RWPE2 (cell line): Measurements from ENCODE around the gene TUNAR.

ENCODE experiments used
- ATAC-seq: fragments of 200-7000 bp; cut with Tn5 transposase; 3 replicates; pipeline ENCODE4 v1.9.1; 2021; ENCODE audit warnings: low read depth
- DNase-seq: peaks from one replicate; pipeline ENCODE4 v3.0.0-alpha.2; 2020; ENCODE audit warnings: low spot score
- H3K27ac ChIP-seq: fragments of 450-650 bp; 2 replicates; pipeline ENCODE4 v1.5.1; 2017; ENCODE audit warnings: mild to moderate bottlenecking; ENCODE audit not compliant: poor library complexity, severe bottlenecking
- H3K27me3 ChIP-seq: fragments of 250-450 bp; sonication (Bioruptor Pico); 2 replicates; pipeline ENCODE4 v1.5.1; 2021; ENCODE audit warnings: mild to moderate bottlenecking, moderate library complexity; ENCODE audit not compliant: insufficient read depth, poor library complexity, severe bottlenecking
- H3K36me3 ChIP-seq: fragments of 250-450 bp; sonication (Bioruptor Pico); 2 replicates; pipeline ENCODE4 v1.5.1; 2020; ENCODE audit warnings: low read depth, mild to moderate bottlenecking, moderate library complexity
- H3K4me1 ChIP-seq: fragments of 250-450 bp; sonication (Bioruptor Pico); 2 replicates; pipeline ENCODE4 v1.5.1; 2021; ENCODE audit warnings: mild to moderate bottlenecking, moderate library complexity; ENCODE audit not compliant: insufficient read depth, poor library complexity, severe bottlenecking
- H3K4me3 ChIP-seq: fragments of 250-450 bp; sonication (Bioruptor Pico); 2 replicates; pipeline ENCODE4 v1.5.1; 2021; ENCODE audit warnings: mild to moderate bottlenecking, moderate library complexity; ENCODE audit not compliant: severe bottlenecking
- H3K9me3 ChIP-seq: fragments of 250-450 bp; sonication (Bioruptor Pico); 2 replicates; pipeline ENCODE4 v1.5.1; 2021; ENCODE audit warnings: mild to moderate bottlenecking, moderate library complexity; ENCODE audit not compliant: severe bottlenecking
- TF ChIP-seq, protein P1 (sequence below): fragments of 450-650 bp; IDR thresholded peaks from one replicate; pipeline ENCODE4 v1.5.1; 2017; ENCODE audit warnings: mild to moderate bottlenecking, moderate library complexity; ENCODE audit not compliant: poor library complexity, severe bottlenecking

TUNAR gene

DNA sequence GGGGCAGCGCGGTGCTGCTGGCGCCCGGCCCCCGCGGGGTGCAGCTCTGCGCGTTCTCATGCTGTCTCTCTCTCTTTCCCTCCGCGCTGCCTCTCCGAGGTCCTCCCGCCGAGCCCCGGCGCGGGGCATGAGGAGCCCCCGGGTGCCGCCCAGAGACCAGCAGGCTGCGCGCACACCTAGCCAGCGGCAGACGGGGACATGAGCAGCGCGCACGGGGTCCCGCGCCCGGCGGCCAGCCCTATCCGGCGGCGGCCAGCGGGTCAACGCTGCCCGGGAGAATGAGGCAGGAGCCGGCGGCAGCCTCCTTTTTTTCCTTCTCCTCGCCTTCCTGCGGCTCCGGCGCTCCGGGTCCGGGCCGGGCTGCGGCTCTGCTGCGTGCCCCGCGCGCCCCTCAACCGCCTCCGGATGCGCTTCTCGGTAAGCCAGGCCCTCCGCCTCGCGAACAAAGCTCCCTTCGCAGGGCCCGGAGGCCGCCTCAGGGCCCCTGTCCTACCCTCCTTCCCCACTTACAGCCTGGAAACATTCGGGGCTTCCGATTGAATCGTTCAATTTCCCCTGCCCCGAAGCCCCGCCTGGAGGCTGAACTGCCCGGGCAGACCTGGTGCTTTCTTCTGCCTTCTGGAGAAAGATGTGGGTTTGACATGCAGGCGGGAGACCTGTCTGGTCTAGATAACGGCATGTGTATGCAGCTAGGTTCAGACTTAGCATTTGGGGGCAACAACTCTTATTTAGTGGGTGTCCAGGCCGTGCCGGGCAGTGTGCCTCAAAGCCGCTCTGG is at the start of gene TUNAR:
TSS of gene TUNAR (plus strand) at position 72 of the 778 bp plus-strand sequence.
- no peak within 1 kb of the TSS for H3K4me3 ChIP-seq
- peaks cover 85% of the 10 kb centered on the region for H3K27me3 ChIP-seq
- no peaks in the 10 kb centered on the region for H3K9me3 ChIP-seq
- H3K36me3 ChIP-seq = no peaks in the 10 kb centered on the region
- TF ChIP-seq, protein P1, sequence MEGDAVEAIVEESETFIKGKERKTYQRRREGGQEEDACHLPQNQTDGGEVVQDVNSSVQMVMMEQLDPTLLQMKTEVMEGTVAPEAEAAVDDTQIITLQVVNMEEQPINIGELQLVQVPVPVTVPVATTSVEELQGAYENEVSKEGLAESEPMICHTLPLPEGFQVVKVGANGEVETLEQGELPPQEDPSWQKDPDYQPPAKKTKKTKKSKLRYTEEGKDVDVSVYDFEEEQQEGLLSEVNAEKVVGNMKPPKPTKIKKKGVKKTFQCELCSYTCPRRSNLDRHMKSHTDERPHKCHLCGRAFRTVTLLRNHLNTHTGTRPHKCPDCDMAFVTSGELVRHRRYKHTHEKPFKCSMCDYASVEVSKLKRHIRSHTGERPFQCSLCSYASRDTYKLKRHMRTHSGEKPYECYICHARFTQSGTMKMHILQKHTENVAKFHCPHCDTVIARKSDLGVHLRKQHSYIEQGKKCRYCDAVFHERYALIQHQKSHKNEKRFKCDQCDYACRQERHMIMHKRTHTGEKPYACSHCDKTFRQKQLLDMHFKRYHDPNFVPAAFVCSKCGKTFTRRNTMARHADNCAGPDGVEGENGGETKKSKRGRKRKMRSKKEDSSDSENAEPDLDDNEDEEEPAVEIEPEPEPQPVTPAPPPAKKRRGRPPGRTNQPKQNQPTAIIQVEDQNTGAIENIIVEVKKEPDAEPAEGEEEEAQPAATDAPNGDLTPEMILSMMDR = no peak
- DNase-seq (no peak), ATAC-seq (peak; percentile 23; the same call in 1 of the 3 replicates)
- H3K27ac ChIP-seq = no peak within 1 kb of the TSS
- H3K4me1 ChIP-seq = no peaks in the 10 kb centered on the region

DNA sequence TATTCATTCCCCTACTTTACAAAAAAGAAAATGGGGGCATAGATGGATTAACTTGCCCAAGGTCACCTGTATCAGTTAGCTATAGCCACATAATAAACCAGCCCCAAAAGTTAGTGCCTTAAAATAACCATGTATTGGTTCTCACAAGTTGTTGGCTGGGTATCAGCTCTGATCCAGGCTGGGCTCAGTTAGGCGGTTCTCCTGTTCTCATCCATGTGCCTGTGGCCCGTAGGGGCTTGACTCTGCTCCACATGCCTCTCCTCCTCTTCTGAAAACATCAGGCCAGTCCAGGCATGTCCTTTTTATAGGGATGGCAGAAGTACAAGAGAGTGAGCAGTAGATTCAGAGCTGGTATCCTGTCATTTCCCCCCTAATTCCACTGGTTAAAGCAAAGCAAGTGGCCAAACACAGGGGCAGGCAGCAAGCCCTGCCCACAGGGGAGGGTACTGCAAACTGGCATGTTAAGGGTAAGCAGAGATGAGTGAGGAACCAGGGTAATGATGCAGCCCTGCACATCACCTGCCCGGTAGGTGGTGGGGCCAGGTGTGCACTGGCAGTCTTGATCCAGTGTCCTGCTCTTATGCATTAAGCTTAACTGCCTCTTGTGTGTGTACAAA is 47.9 kb upstream of the TUNAR start:
- no peaks in the 10 kb centered on the region for H3K9me3 ChIP-seq
- H3K36me3 ChIP-seq = no peaks in the 10 kb centered on the region
- ATAC-seq (no peak), DNase-seq (no peak)
- H3K27ac ChIP-seq = no peak overlapping the region
- H3K4me1 ChIP-seq = no peaks in the 10 kb centered on the region
- H3K4me3 ChIP-seq = no peak overlapping the region
- TF ChIP-seq, protein P1 = no peak
- H3K27me3 ChIP-seq = peaks cover 3% of the 10 kb centered on the region

DNA sequence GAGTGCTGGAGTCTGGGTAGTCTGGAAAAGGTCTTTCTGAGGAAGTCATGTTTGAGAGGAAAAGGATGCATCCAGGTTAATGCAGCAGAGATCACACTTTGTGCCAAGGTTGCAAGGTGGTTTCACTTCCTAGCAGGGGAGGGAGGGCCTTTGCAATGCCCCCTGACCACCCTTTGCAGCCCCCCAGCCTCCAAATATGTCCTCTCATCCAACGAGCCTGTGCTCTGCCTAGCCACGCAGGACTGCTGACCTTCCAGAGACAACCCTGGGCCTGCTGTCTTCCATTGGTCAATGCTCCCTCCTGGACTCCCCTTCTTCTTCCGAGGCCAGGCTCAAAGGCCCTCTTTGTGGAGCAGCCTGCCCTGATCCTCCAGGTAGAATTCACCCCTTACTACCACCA is 47.3 kb upstream of the TUNAR start:
- DNase-seq = no peak
- H3K4me1 ChIP-seq = no peaks in the 10 kb centered on the region
- TF ChIP-seq, protein P1 = no peak
- H3K36me3 ChIP-seq = no peaks in the 10 kb centered on the region
- no peak for ATAC-seq
- no peaks in the 10 kb centered on the region for H3K9me3 ChIP-seq
- H3K4me3 ChIP-seq = no peak overlapping the region
- no peak overlapping the region for H3K27ac ChIP-seq
- H3K27me3 ChIP-seq = peaks cover 3% of the 10 kb centered on the region

DNA sequence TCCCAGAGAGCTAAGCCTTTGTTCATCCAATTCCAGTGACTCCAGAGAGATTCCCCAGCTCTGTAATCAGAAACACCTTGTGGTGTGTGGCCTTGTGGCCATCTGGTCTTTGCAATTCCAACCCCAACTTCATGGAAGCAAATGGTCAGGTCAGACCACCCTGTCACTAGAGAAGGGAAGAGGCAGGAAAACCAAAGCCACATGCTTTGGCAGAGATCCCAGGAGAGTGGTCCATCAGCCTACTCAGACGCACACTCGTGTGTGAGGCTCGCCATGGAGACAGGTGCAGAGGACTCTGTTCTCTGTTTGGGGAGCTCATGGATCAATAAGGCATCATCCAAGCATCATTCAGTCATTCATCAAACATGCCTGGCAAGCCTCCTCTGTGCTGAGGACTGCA is 46.2 kb upstream of the TUNAR start:
- DNase-seq = no peak
- H3K4me3 ChIP-seq = no peak overlapping the region
- H3K4me1 ChIP-seq = no peaks in the 10 kb centered on the region
- peaks cover 3% of the 10 kb centered on the region for H3K27me3 ChIP-seq
- no peaks in the 10 kb centered on the region for H3K36me3 ChIP-seq
- TF ChIP-seq, protein P1 = no peak
- no peaks in the 10 kb centered on the region for H3K9me3 ChIP-seq
- no peak for ATAC-seq
- H3K27ac ChIP-seq = no peak overlapping the region

- TF ChIP-seq, protein P1 = no peak
- no peak overlapping the region for H3K4me3 ChIP-seq
- no peak overlapping the region for H3K27ac ChIP-seq
These were observed 45.6 kb upstream of the TUNAR start for GRCh38 chr14:95831041-95831440.

More at GRCh38 chr14:95831041-95831440, 45.6 kb upstream of the TUNAR start:
- H3K4me1 ChIP-seq = no peaks in the 10 kb centered on the region
- DNase-seq = no peak
- no peaks in the 10 kb centered on the region for H3K9me3 ChIP-seq
- H3K36me3 ChIP-seq = no peaks in the 10 kb centered on the region
- peaks cover 3% of the 10 kb centered on the region for H3K27me3 ChIP-seq
- ATAC-seq = no peak
